ENCODE measurements around the gene VAC14. TPM values are rescaled to one million over a fixed set of nuclear protein-coding genes. Genes with fewer than 3 reads are reported as not detected.

The VAC14 gene
- total and polyA plus RNA-seq, 2 of the 8 experiments (the other 6 are each of a cell fraction or from before 2014, with no cell fraction given): 56.0 to 108 TPM

GRCh38 chr16:70805787-70806186 lies 4.8 kb upstream of the VAC14 start:
- 90% methylated on average over 3 of the region's 3 CpGs; no CpG with 5 or more reads in 1 of the 2 experiments for WGBS, 2 experiments (ENCODE audit: extremely low coverage in 1 of 2, insufficient coverage in 1 of 2, insufficient read length in 1 of 2, insufficient replicate concordance in 2 of 2, low coverage in 1 of 2, low lambda C conversion rate in 2 of 2, missing lambda C conversion rate in 1 of 2)
- Histone ChIP-seq H2BK120ac (replicated peaks; ENCODE audit: low read depth, low read length) (no peak overlapping the region), H2BK20ac (ENCODE audit: low read length) (no peak overlapping the region), H4K5ac (ENCODE audit: insufficient read length, low read depth, low read length) (no peak overlapping the region), H3K36me3 (ENCODE audit: control insufficient read depth in 2 of 4, insufficient read depth in 4 of 4, low read length in 3 of 4) (no peaks in the 10 kb centered on the region), H3K9ac (replicated peaks in 1 of 4; ENCODE audit: extremely low read depth in 1 of 4, low read depth in 3 of 4, low read length in 3 of 4) (no peak overlapping the region), H3K27ac (ENCODE audit: low read depth, low read length) (no peak overlapping the region), H3K23me2 (ENCODE audit: low read depth, low read length) (peaks cover 2% of the 10 kb centered on the region; the same call in 1 of the 2 replicates), H3K4me1 (replicated peaks in 1 of 4; ENCODE audit: control insufficient read depth in 3 of 4, insufficient read depth in 4 of 4, low read length in 3 of 4) (peaks cover 0 to 3% (median 0%) of the 10 kb centered on the region in 4 experiments; a peak in 1 of 7 replicates), H4K8ac (ENCODE audit: extremely low read depth, insufficient read depth, low read length) (no peak overlapping the region), H3K27me3 (replicated peaks in 1 of 4; ENCODE audit: control insufficient read depth in 3 of 4, extremely low read depth in 1 of 4, insufficient read depth in 3 of 4, low read length in 3 of 4) (peaks cover 0 to 23% (median 6%) of the 10 kb centered on the region in 4 experiments; a peak in 6 of 7 replicates), H3K23ac (ENCODE audit: insufficient read length) (no peak overlapping the region), H3K4me3 (ENCODE audit: extremely low read depth in 1 of 4, insufficient read depth in 2 of 4, low read depth in 3 of 4, low read length in 4 of 4) (no peak overlapping the region), H4K20me1 (replicated peaks in 1 of 2; ENCODE audit: control insufficient read depth in 1 of 2, insufficient read depth in 2 of 2, low read length in 2 of 2) (peaks cover 0 to 2% of the 10 kb centered on the region in 2 experiments), H2BK5ac (ENCODE audit: low read depth, low read length) (no peak overlapping the region), H3K9me3 (ENCODE audit: insufficient read depth in 2 of 2, low read depth in 1 of 2, low read length in 1 of 2) (no peaks in the 10 kb centered on the region), H2BK15ac (ENCODE audit: low read length) (no peak overlapping the region), H3K18ac (ENCODE audit: extremely low read depth, low read length) (no peak overlapping the region), H2AFZ (ENCODE audit: low read length) (no peak overlapping the region), H2BK12ac (ENCODE audit: low read depth, low read length) (no peak overlapping the region), H3K79me2 (ENCODE audit: control insufficient read depth in 1 of 2, insufficient read depth in 2 of 2, low read length in 2 of 2) (no peaks in the 10 kb centered on the region), H4K91ac (replicated peaks; ENCODE audit: insufficient read length, low read length) (no peak overlapping the region), H3K4me2 (ENCODE audit: insufficient read depth in 1 of 2, low read depth in 2 of 2, low read length in 2 of 2) (no peak overlapping the region), H3K79me1 (ENCODE audit: low read depth, low read length) (no peaks in the 10 kb centered on the region), H3K14ac (ENCODE audit: insufficient read length) (no peak overlapping the region), H2AK5ac (ENCODE audit: low read depth, low read length) (no peak overlapping the region), H3K4ac (replicated peaks; ENCODE audit: insufficient read length, low read depth, low read length) (no peak overlapping the region), H3K56ac (replicated peaks; ENCODE audit: insufficient read length, low read depth, low read length) (no peak overlapping the region)
- DNase-seq (ENCODE audit: low read depth in 1 of 2, low spot score in 2 of 2): no peak
- TF ChIP-seq BRCA1 (IDR thresholded peaks at IDR 0.05; ENCODE audit: low read depth, low read length) (no peak), KDM1A (IDR thresholded peaks at IDR 0.05; ENCODE audit: borderline replicate concordance, low read length) (no peak), SRF (IDR thresholded peaks at IDR 0.05; ENCODE audit: low read depth, low read length) (no peak), SAP30 (IDR thresholded peaks at IDR 0.05; ENCODE audit: insufficient read depth, insufficient replicate concordance, low read length) (no peak), EZH2 (IDR thresholded peaks at IDR 0.05; ENCODE audit: low read depth, low read length, severe bottlenecking) (no peak), RFX5 (IDR thresholded peaks at IDR 0.05; ENCODE audit: borderline replicate concordance, low read depth, low read length) (no peak), KDM4A (IDR thresholded peaks at IDR 0.05; ENCODE audit: low read depth, low read length, severe bottlenecking) (no peak), CTBP2 (IDR thresholded peaks at IDR 0.05; ENCODE audit: borderline replicate concordance, insufficient read depth, insufficient read length, low read length) (no peak), JUN (IDR thresholded peaks at IDR 0.05; ENCODE audit: low read depth, low read length) (no peak), E2F6 (IDR thresholded peaks at IDR 0.05) (no peak), SUZ12 (IDR thresholded peaks at IDR 0.05; ENCODE audit: low read length) (no peak)
- CTCF ChIA-PET (ENCODE audit: partially characterized antibody): no interaction called here
- POLR2A ChIA-PET (ENCODE audit: partially characterized antibody): no interaction called here
- FAIRE-seq: no peak
